ENCODE results near the gene EPOP.

Gene EPOP

GRCh38 chr17:38705803-38706504 is 31.2 kb upstream of the EPOP start:
- no peak for FAIRE-seq
- DNase-seq (ENCODE audit: low spot score), result peak; percentile 77

GRCh38 chr17:38705523-38705802 is 30.7 kb upstream of the EPOP start:
- FAIRE-seq, result no peak
- DNase-seq (ENCODE audit: low spot score), result no peak

GRCh38 chr17:38704606-38705522 is 30.1 kb upstream of the EPOP start, which contains the start of gene MLLT6:
Gene MLLT6, plus strand, starts transcription at chr17:38705273. Its CDS starts 360 bp downstream, at chr17:38705633.
- DNase-seq (ENCODE audit: low spot score) (peak; percentile 92), FAIRE-seq (no peak)

GRCh38 chr17:38703742-38704605 is 29.2 kb upstream of the EPOP start:
- FAIRE-seq, result no peak
- no peak for DNase-seq (ENCODE audit: low spot score)

GRCh38 chr17:38702916-38703741 is 28.4 kb upstream of the EPOP start:
- DNase-seq (ENCODE audit: low spot score) (no peak), FAIRE-seq (no peak)

GRCh38 chr17:38702166-38702915 is 27.6 kb upstream of the EPOP start:
- peak; percentile 90 for DNase-seq (ENCODE audit: low spot score)
- FAIRE-seq, result no peak

- FAIRE-seq (no peak), DNase-seq (ENCODE audit: low spot score) (peak; percentile 53)
These were observed 26.9 kb upstream of the EPOP start for GRCh38 chr17:38701504-38702165.

GRCh38 chr17:38698760-38699159 is 24.0 kb upstream of the EPOP start:
- FAIRE-seq, result no peak
- no peak for DNase-seq (ENCODE audit: low spot score)

- no peak for FAIRE-seq
- DNase-seq (ENCODE audit: low spot score), result no peak
These were observed 22.5 kb upstream of the EPOP start for GRCh38 chr17:38697061-38697820.

GRCh38 chr17:38693700-38694329 is 19.1 kb upstream of the EPOP start:
- DNase-seq (ENCODE audit: low spot score) (no peak), FAIRE-seq (no peak)

GRCh38 chr17:38691154-38691553 is 16.4 kb upstream of the EPOP start:
- FAIRE-seq (no peak), DNase-seq (ENCODE audit: low spot score) (no peak)

GRCh38 chr17:38690386-38690785 is 15.6 kb upstream of the EPOP start:
- DNase-seq (ENCODE audit: low spot score) (no peak), FAIRE-seq (no peak)

- DNase-seq (ENCODE audit: low spot score) (no peak), FAIRE-seq (no peak)
These were observed 12.5 kb upstream of the EPOP start for GRCh38 chr17:38687286-38687685.

GRCh38 chr17:38685491-38685890 is 10.7 kb upstream of the EPOP start:
- no peak for FAIRE-seq

GRCh38 chr17:38681096-38681495 is 6.3 kb upstream of the EPOP start:
- DNase-seq (ENCODE audit: low spot score) (no peak), FAIRE-seq (no peak)

More at GRCh38 chr17:38685491-38685890, 10.7 kb upstream of the EPOP start:
- DNase-seq (ENCODE audit: low spot score), result no peak

GRCh38 chr17:38677819-38678218 is 3.1 kb upstream of the EPOP start:
- no peak for FAIRE-seq

GRCh38 chr17:38676706-38677504 is 2.1 kb upstream of the EPOP start:
- FAIRE-seq (no peak), DNase-seq (ENCODE audit: low spot score) (peak; percentile 81)

More at GRCh38 chr17:38677819-38678218, 3.1 kb upstream of the EPOP start:
- no peak for DNase-seq (ENCODE audit: low spot score)
